GM18861 (cell line): ENCODE measurements around the gene C1QL4.
"Not testable (repeated sequence)": the region's sequence is repeated elsewhere in the genome, so short reads cannot be mapped to it uniquely, and the experiment has no call there.

Experiments
- ATAC-seq: cut with Tn5 transposase; IDR thresholded peaks from one replicate; pipeline ENCODE4 v1.9.1; 2021; ENCODE audit not compliant: unreplicated experiment

Gene C1QL4

DNA sequence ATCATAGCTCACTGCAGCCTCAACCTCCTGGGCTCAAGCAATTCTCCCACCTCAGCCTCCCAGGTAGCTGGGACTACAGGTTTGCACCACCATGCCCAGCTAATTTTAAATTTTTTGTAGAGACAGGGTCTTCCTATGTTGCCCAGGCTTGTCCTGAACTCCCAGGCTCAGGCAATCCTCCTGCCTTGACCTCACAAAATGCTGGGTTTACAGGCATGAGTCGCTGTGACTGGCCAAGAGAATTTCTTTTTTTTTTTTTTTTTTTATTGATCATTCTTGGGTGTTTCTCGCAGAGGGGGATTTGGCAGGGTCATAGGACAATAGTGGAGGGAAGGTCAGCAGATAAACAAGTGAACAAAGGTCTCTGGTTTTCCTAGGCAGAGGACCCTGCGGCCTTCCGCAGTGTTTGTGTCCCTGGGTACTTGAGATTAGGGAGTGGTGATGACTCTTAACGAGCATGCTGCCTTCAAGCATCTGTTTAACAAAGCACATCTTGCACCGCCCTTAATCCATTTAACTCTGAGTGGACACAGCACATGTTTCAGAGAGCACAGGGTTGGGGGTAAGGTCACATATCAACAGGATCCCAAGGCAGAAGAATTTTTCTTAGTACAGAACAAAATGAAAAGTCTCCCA lies 54.1 kb downstream of the C1QL4 start:
- ATAC-seq, result not testable (repeated sequence)
